HG03521 (cell line): ENCODE results near the gene SLMAP.

ENCODE experiments used
- ATAC-seq: cut with Tn5 transposase; IDR thresholded peaks from one replicate; pipeline ENCODE4 v1.9.1; 2021; ENCODE audit warnings: mild to moderate bottlenecking, moderate library complexity; ENCODE audit not compliant: unreplicated experiment

Gene SLMAP

DNA sequence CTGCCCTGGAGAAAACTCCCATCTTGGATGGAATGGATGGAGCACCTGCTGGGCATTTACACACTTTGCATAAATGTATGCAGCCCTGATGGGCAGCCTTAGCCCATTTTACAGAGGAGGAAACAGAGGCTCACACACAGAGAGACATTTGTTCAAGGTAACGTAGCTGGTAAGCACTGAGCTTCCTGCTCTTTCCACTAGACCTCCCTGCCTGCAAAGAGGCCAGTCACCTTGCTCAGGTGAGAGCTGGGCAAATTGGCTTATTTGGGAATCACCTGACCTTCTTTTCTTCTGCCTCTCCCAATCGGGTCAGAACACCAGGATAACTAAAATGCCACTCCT is 200.7 kb downstream of the SLMAP start:
- no peak for ATAC-seq

DNA sequence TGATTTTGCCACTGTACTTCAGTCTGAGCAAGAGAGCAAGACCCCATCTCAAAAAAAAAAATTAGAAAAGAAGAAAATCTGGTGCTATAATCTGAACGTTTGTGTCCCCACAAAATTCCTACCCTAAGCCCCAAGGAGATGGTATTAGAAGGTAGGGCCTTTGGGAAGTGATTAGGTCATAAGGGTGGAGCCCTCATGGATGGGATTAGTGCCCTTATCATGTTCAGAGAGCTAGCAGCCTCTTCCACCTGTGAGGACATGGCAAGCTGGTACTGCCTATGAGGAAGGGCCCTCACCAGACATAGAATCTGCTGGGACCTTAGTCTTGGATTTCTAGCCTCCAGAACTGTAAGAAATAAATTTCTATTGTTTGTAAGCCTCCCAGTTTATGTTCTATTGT is 201.7 kb downstream of the SLMAP start:
- no peak for ATAC-seq

DNA sequence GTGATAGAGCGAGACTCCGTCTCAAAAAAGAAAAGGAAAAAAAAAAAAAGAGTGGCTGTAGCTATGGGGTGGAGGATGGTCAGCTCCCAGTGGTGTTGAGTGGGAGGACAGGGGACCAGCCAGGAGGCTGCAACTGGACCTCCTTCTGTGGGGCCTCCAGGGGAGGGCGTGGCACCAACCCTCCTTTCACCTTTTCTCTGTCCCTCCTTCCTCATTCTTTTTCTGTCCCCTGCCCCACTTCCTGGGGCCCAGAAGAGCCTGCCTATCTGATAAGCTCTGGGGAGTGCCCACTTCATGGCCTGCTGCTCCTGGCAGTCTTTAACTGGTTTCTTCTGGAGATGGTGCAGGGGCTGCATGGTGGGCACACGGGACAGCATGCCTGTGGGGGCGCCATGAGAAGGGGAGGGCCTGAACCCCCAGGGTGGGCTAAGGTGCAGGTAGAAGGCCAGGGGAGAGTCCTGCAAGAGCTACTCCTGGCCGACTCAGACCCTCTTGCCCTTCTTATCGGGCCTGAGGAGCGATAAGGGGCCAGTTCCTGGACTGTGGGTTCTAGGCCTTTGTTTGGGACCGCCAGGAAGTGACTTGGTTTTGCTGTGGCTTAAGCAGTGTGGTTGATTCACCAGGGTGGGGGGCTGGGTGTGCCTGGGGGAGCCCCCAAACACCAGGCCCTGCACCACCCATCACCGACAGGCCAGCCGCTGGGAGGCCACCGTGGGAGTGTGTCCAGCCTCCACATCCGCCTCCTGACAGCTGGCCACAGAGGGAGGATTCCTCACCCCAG is 202.7 kb downstream of the SLMAP start:
- ATAC-seq = no peak

DNA sequence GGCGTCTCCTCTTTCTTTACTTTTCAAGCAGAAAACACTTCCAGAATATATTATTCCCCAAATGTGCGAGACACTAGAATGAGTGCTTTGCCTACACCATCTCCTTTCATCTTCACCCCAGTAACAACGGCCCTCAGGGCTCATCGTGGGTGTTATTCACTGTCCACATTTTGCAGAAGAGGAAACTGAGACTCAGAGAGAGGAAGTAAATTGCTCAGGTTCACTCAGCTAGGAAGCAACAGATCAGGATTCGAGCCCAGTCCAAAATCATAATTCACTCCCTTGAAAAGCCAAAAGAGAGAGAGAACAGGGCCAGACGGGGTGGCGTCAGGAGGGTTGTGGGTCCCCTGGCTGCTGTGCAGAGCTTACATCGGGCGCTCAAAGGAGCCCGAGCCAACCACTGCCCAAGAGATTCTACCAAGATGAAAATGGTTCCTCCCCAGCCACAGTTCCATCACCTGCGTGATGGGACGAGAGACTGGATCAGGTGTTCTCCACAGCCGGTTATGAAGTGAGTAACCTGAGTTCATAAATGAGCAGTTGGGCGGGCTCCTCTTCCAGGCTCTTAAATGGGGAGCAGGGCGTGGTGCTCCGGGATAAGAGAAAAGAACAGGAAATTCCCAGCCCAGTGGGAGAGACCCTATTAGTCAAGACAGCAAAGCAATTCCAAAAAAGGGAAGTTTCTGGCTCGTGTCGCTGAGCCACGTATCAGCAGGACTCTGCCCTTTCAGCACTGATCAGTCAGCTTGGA is 203.5 kb downstream of the SLMAP start:
- ATAC-seq = no peak

DNA sequence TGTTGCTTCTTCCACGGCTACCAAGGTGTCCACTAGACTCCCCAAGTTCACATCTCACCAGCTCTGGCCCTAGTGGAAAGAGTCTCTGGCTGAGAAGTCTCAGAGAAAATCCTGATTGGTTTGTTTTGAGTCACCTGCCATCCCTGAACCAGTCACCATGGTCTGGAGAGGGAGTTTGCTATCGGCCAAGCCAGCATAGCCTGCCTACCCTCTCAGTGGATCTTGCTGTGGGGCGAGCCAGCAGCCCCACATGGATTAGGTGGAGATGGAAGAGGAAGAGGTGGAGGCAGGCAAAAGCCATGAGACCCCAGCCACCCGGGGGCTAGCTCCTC is 204.0 kb downstream of the SLMAP start:
- no peak for ATAC-seq

DNA sequence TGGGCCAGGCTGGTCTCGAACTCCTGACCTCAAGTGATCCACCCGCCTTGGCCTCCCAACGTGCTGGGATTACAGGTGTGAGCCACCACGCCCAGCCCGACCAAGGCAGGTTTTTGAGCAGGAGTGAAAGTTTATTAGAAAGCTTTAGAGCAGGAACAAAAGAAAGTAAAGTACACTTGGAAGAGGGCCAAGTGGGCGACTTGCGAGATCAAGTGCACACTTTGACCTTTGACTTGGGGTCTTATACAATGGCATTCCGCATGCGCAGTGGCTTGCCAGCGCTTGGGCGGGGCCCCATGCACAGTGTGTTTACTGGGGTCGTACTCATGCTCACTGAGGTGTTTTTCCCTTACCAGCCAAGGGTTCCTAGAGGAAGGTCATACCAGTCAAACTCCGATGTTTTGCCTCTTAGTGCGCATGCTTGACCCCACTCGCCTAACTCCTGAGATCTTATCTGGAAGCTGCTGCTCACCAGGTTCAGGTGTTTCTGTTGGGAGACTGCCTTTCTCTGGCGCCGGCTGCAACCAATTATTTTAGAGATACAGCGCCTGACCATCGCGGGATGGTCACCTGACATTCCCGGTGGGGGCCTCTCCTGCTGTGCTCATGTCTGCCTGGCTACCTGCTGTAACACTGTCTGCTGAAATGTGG is 205.2 kb downstream of the SLMAP start:
- ATAC-seq = no peak

DNA sequence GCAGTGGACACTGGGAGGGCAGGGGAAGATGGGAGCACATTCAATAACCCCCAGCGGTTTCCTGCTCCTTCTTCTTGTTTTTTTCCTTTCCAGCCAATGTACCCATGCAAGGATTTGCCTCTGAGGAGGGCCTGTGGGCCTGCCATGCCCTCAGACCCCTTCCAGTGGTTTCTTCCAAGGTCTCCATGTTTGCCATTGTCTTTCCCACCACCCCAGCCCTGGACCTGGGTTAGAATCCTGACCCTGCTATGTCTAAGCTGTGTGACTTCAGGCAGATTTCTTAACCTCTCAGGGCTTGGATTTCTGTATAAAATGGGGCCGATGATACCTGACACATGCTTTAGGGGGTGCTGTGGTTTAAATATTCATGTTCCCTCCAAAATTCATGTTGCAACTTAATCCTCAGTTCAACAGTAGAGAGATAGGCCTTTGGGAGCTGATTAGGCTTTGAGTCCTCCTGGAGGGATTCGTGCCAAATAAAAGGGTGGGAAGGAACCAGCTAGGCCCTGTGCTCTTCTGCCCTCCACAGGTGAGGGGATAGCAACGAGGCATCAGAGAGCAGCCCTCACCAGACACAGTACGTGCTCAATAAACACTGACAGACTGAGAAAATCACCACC is 205.8 kb downstream of the SLMAP start:
- no peak for ATAC-seq

DNA sequence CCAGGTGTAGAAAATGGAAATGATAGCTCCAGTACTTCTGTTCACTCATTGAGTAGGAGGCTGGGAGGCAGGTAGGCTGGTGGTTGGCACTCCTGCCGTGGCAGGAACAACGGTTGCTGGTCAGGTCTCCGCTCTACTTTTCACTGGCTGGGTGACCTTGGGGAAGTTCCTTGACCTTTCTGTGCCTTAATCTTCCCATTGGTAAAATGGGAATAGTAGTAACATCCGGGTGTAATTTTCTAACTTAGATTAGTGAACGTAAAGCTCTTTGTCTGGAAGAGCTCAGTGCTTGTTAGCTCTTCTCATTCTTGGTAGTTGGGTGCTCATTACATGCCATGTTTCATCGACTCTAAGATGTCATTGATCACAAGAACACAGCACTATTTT is 206.3 kb downstream of the SLMAP start:
- no peak for ATAC-seq

DNA sequence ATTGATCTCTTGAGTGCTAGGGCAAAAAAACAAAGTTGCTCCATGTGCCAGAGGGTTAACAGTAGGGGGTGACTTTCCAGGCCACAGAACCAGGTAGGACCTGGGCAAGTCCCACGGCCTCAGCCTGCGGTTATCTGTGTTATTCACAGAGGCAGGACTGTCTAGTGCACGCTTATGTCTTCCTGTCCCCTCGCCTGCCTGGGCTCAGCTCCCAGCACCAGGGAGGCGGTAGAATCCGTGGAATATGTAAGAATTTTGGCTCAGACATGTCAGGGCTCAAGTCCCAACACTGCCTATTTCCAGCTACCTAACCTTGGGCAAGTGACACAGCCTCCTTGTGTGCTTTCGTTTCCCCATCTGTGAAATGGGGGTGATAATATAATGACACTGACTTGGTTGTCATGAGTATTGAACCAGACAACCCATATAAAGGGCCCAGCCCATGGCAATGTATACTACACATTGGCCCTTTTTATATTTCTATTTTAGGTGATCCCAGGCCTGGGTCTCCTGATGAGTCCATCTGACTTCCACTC is 207.8 kb downstream of the SLMAP start:
- no peak for ATAC-seq

DNA sequence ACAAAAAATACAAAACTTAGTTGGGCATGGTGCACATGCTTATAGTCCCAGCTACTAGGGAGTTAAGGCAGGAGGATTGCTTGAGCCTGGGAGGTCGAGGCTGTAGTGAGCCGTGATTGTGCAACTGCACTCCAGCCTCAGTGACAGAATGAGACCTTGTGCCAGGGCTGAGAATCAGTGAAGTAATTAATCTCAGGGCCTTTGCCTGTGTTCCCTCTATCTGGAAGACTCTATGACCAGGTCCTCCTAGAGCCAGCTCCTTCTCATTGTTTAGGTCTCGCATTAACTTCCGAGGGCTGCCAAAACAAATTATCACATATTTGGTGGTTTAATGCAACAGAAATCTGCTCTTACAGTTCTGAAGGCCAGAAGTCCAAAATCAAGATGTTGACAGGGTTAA is 210.7 kb downstream of the SLMAP start:
- ATAC-seq = no peak

DNA sequence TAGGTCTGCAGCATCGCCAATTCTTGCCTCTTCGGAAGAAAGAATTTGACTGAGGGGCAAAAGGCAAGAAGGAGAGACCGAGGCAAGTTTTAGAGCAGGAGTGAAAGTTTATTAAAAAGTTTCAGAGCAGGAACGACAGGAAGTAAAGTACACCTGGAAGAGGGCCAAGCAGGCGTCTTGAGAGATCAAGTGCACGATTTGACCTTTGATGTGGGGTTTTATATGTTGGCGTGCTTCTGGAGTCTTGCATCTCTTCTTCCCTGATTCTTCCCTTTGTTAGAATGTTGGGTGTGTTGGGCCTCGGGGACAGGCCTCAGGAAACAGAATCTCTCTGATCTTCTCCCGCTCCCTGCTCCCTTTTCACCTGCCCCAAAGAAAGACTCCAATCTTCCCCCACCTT is 211.5 kb downstream of the SLMAP start:
- no peak for ATAC-seq

DNA sequence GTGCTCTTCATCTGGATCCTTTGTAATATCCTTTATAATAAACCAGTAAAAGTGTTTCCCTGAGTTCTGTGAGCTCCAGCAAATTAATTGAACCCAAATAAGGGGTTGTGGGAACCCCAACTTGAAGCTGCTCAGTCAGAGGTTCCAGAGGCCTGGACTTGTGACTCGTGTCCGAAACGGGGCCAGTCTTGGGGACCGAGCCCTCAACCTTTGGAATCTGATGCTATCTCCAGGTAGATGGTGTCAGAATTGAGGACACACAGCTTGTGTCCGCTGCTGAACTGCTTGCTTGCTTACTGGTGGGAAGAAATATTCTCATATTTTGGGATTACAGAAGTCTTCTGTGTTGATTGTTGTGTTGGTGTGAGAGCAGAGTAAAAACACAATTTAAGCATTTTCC is 212.4 kb downstream of the SLMAP start:
- ATAC-seq = no peak

DNA sequence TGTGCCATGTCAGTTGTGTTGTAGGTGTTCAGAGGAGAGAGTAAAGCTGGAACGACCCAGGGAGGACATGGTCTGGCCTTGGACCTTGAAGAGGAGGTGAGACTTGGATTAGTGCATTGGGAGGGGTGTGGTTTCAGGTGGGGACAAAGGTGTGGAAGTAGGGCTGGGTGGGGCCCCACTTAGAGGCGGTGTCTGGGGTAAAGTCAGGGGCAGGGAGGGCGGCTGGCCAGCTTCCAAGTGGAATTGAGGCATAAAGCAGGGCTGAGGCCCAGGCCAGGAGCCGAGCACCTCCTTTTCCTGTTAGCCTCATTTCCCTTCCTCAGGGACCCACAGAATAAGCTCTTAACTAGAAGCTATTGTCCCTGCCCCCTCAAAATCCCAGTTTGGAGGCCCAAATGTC is 215.9 kb downstream of the SLMAP start:
- ATAC-seq = no peak

DNA sequence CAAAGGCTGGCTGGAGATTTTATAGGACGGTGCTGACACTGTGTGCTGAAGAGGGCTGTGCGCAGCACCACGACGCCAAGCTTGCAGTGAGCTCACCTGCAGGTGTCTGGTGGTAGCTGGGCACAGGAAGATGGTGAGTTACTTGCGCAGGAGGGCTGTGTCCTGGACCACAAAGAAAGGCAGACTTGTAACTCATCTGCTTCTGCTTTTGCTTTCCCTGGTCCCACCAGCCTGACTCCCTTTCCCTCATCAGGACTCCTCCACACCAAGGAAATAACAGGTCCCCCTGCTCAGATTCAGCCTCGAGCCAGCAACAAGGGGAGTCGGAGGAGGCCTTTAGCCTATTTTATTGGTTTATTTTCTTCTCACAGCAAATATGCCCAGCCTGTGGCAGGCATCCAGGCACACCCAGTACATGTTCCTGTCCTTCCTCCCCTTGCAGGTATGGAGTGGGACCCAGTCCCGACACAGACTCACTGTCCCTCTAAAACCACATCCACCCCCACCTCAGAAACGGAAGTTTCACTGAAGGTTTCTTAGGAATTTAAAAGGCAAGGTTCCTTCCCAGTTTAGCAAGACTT is 216.5 kb downstream of the SLMAP start:
- no peak for ATAC-seq

DNA sequence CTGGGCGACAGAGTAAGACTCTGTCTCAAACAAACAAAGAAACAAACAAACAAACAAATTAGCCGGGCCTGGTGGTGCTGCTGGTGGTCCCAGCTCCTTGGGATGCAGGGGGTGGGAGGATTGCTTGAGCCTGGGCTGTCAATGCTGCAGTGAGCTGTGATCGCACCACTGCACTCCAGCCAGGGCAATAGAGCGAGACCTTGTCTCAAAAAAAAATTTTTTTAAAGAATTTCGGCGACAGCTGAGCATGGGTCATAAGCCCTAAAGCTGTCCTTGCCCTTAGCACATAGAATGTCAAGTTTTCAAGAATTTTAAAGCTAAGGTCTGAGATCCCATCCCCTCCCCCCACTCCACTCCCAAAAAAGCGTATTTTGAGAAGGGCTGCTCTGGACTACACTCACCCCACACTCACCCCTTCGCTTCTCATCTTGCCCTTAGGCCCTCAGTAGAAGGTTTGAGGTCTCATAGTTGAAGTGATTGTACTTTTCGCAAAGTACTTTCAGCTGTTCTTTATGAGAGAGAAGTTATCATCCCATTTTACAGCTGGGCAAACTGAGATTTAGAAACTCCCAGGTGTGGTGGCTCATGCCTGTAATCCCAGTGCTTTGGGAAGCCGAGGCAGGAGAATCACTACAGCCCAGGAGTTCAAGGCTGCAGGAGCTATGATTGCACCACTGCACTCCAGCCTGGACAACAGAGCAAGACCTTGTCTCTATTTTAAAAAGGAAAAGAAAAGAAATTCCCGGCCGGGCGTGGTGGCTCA is 217.8 kb downstream of the SLMAP start:
- ATAC-seq = no peak

DNA sequence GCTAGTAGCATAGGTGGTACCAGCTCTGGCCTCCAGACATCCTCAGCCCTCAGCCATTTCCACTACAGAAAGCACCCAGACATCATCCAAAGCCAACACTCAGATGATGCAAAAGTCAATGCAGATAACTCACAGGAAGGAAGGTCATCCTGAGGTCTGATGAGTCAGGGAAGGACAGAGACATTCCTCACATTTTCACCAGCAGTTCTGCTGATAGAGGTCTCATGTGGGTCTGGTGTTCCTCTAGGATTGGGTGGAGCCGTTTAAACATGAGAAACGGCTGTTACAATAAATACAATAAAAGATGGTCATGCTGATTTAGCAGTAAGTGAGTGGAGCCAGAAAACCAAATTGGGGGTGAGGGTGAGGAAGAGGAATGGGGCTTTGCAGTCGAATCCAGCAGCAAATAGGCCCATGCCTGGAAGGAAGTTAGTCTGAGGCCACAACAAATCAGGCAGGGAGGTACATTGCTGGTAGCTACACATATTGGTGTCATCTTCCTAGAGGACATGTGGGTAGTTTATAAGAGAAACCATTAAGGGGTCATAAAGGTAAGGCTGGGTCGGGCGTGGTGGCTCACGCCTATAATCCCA is 218.8 kb downstream of the SLMAP start:
- ATAC-seq = no peak

DNA sequence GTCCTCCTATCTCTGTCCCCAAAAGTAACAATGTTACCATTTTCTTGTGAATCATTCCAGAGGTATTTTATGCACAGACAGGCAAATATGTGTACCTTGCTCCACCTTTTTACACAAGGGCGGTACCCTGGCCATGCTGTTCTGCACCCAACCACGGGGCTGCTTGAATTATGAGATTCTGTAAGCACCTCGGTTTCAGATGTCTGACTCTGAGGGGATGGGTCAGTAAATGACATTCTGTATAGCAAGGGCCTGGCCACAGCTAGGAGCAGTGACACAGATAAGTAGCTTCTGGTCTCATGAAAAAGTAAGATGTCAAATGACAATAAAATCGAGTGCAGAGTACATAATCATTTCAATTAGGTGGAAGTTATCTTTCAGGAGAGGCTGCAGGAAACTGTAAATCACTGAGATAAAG is 221.7 kb downstream of the SLMAP start:
- no peak for ATAC-seq

DNA sequence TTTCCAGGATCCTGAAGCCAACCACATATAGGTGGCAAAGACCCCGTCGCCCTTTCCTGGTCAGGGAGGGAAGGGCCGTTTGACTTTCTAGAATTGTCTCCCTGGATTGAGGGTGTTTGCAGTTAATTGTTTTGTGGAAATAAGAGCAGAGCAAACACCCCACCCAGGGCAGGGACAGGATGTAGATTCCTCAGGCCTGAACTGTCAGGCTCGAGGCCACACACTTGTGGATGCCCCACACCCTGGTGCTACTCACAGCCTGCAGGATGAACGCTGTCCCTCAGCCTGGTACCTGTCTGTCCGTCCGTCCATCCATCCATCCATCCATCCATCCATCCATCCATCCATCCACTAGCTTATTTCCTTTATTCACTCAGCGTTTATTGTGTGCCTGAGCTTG is 222.2 kb downstream of the SLMAP start:
- no peak for ATAC-seq
